HepG2 (cell line): ENCODE data around the gene MAP3K4. TPM values are rescaled to one million over a fixed set of nuclear protein-coding genes. Genes with fewer than 3 reads are reported as not detected.
A peak's percentile ranks its signal among the peaks of the same experiment; 100 is the strongest.

Source experiments
- ATF3 ChIP-seq: sonication (generic); formaldehyde crosslinking; IDR thresholded peaks from 2 replicates; pipeline ENCODE4 v1.4.0; 2020; ENCODE audit warnings: missing genetic modification reagents
- ATF7 ChIP-seq, 2 experiments: fragments of 450-650 bp in 1 of 2; sonication (generic) in 1 of 2; formaldehyde crosslinking in 1 of 2; IDR thresholded peaks; 2 replicates each; pipeline versions ENCODE4 v1.4.0 to v1.6.1; 2016 to 2020; ENCODE audit warnings: antibody characterized with exemption in 1 of 2, mild to moderate bottlenecking in 1 of 2, missing genetic modification reagents in 1 of 2
- FIP1L1 ChIP-seq: fragments of 200-400 bp; formaldehyde crosslinking; IDR thresholded peaks from 2 replicates; pipeline ENCODE4 v1.6.1; 2018; ENCODE audit warnings: low read depth, mild to moderate bottlenecking, low read length, moderate library complexity, borderline replicate concordance; ENCODE audit not compliant: insufficient read depth
- FOXO4 ChIP-seq: sonication (generic); formaldehyde crosslinking; conservative IDR thresholded peaks from 2 replicates; pipeline ENCODE4 v1.8.1; 2023; ENCODE audit warnings: missing genetic modification reagents
- PCBP1 ChIP-seq: fragments of 200-400 bp; formaldehyde crosslinking; IDR thresholded peaks from 2 replicates; pipeline ENCODE4 v1.6.1; 2017; ENCODE audit warnings: mild to moderate bottlenecking, low read depth, low read length, borderline replicate concordance
- RFX5 ChIP-seq: IDR thresholded peaks from 2 replicates; pipeline ENCODE4 v1.6.1; 2011; ENCODE audit warnings: low read depth, low read length, improper control_type of control experiment
- SRF ChIP-seq: IDR thresholded peaks from 2 replicates; pipeline ENCODE4 v1.6.1; 2011; ENCODE audit warnings: mild to moderate bottlenecking, low read depth, low read length, moderate library complexity
- THYN1 ChIP-seq: sonication (generic); formaldehyde crosslinking; IDR thresholded peaks from 2 replicates; pipeline ENCODE4 v1.8.1; 2023; ENCODE audit warnings: low read depth, mild to moderate bottlenecking, moderate library complexity, missing genetic modification reagents, borderline replicate concordance
- YEATS4 ChIP-seq: sonication (generic); formaldehyde crosslinking; IDR thresholded peaks from 2 replicates; pipeline ENCODE4 v1.4.0; 2020; ENCODE audit warnings: missing genetic modification reagents, borderline replicate concordance
- ZNF292 ChIP-seq: sonication (generic); formaldehyde crosslinking; IDR thresholded peaks from 2 replicates; pipeline ENCODE4 v1.8.1; 2022; ENCODE audit warnings: mild to moderate bottlenecking, low read depth, missing genetic modification reagents, borderline replicate concordance
- ZNF430 ChIP-seq: sonication (generic); formaldehyde crosslinking; IDR thresholded peaks from 2 replicates; pipeline ENCODE4 v1.9.0; 2021; ENCODE audit warnings: mild to moderate bottlenecking, missing genetic modification reagents
- ZNF639 ChIP-seq: conservative IDR thresholded peaks from 2 replicates; pipeline ENCODE4 v1.6.1; 2018; ENCODE audit warnings: missing genetic modification reagents
- ZNF720 ChIP-seq: sonication (generic); formaldehyde crosslinking; IDR thresholded peaks from 2 replicates; pipeline ENCODE4 v1.4.0; 2020; ENCODE audit warnings: missing genetic modification reagents
- ZNF775 ChIP-seq: sonication (generic); formaldehyde crosslinking; IDR thresholded peaks from 2 replicates; pipeline ENCODE4 v1.4.0; 2020; ENCODE audit warnings: missing genetic modification reagents, mild to moderate bottlenecking, moderate library complexity, borderline replicate concordance
- polyA plus RNA-seq, 8 experiments: library from polyadenylated mRNA; depleted of rRNA in 3 of 8; stranded (reverse) in 7 of 8; unstranded in 1 of 8; fragments of >200 nt; fragmentation: Illumina TruSeq in 4 of 8; extraction: Trizol in 4 of 8; gene quantifications; 2 replicates each; pipeline versions ENCODE4 v1.2.1 to v1.2.3, GENCODE V29; 2011 to 2016; ENCODE audit warnings: low read depth in 4 of 8, missing spikeins in 1 of 8, mixed read lengths in 1 of 8; ENCODE audit not compliant: insufficient read depth in 1 of 8
- total RNA-seq, 5 experiments: library from RNA; depleted of rRNA; stranded (reverse); fragments of >200 nt; fragmentation: Illumina TruSeq; extraction: Trizol; gene quantifications; 2 replicates each; pipeline ENCODE4 v1.2.3, GENCODE V29; 2016; ENCODE audit warnings: low read depth in 1 of 5
- TF ChIP-seq, protein P1 (sequence below): IDR thresholded peaks from 2 replicates; pipeline ENCODE4 v1.6.1; 2016; ENCODE audit warnings: low read depth, control low read depth
- TF ChIP-seq, protein P2 (sequence below): sonication (generic); formaldehyde crosslinking; IDR thresholded peaks from 2 replicates; pipeline ENCODE4 v1.4.0; 2020; ENCODE audit warnings: mild to moderate bottlenecking, missing genetic modification reagents, borderline replicate concordance

MAP3K4 gene
- total and polyA plus RNA-seq, 2 of the 13 experiments (the other 11 are each of a cell fraction or from before 2014, with no cell fraction given): 12.9 to 33.6 TPM

DNA sequence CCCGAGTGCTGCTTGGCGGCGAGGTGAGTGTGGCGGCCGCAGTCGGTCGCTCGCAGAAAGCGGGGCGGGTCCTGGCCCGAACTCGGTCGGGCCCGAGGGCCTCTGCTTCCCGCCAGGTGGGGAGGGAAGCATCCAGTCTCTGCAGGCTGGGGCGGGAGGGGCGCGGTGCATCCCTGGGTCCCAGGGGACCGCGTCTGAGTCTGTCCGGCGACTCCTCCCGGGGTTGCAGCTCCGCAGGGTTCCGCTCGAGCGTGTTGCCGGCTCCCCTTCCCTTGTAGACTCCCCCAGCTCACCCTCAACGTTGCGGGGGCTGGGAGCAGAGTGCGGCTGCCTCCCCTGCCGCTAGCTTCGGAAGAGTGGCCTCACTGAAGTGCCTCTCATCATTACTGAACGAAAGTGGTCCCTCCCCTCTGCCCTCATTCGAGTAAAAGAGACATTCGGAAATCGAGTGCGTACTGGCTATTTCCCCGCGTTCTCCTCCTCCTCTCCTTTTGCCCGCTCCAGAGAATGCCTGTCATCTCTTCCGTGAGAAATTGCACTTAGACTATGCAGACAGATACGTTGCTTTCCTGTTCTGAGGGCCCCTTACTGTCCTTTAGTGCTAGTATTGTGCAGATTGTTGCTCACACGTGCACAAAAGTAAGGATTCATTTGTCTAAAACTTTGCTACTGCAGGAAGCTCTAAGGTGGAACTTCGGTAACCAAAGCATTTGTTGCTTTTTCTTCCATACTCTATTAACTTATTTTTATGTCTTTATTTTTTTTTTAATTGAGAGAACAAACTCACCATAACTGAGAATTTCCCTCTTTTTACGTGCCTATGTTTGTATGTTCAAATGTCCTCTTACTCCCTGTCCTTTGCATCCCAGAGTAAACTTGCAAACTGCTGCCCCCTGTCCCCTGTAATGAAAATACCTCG, 751 bp downstream of the MAP3K4 start (continued):
- no peak for TF ChIP-seq ZNF775 (CRISPR knock-in tag)
- no peak for TF ChIP-seq ZNF639 (CRISPR knock-in tag)
- TF ChIP-seq ATF7 (IDR thresholded peaks at IDR 0.05): no peak
- TF ChIP-seq ATF7 (CRISPR knock-in tag; IDR thresholded peaks at IDR 0.05): peak; percentile 16; the same call in 1 of the 2 replicates
- TF ChIP-seq PCBP1: no peak
- TF ChIP-seq THYN1 (CRISPR knock-in tag): no peak
- no peak for TF ChIP-seq SRF
- TF ChIP-seq FOXO4: no peak
- TF ChIP-seq ZNF720 (CRISPR knock-in tag): no peak
- no peak; the same call in 1 of the 2 replicates for TF ChIP-seq ZNF430 (CRISPR knock-in tag)
- no peak for TF ChIP-seq FIP1L1
- TF ChIP-seq ATF3: no peak
- TF ChIP-seq RFX5: no peak
- TF ChIP-seq YEATS4 (CRISPR knock-in tag): no peak
- TF ChIP-seq, protein P1, sequence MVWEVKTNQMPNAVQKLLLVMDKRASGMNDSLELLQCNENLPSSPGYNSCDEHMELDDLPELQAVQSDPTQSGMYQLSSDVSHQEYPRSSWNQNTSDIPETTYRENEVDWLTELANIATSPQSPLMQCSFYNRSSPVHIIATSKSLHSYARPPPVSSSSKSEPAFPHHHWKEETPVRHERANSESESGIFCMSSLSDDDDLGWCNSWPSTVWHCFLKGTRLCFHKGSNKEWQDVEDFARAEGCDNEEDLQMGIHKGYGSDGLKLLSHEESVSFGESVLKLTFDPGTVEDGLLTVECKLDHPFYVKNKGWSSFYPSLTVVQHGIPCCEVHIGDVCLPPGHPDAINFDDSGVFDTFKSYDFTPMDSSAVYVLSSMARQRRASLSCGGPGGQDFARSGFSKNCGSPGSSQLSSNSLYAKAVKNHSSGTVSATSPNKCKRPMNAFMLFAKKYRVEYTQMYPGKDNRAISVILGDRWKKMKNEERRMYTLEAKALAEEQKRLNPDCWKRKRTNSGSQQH (CRISPR knock-in tag): no peak
- TF ChIP-seq, protein P2, sequence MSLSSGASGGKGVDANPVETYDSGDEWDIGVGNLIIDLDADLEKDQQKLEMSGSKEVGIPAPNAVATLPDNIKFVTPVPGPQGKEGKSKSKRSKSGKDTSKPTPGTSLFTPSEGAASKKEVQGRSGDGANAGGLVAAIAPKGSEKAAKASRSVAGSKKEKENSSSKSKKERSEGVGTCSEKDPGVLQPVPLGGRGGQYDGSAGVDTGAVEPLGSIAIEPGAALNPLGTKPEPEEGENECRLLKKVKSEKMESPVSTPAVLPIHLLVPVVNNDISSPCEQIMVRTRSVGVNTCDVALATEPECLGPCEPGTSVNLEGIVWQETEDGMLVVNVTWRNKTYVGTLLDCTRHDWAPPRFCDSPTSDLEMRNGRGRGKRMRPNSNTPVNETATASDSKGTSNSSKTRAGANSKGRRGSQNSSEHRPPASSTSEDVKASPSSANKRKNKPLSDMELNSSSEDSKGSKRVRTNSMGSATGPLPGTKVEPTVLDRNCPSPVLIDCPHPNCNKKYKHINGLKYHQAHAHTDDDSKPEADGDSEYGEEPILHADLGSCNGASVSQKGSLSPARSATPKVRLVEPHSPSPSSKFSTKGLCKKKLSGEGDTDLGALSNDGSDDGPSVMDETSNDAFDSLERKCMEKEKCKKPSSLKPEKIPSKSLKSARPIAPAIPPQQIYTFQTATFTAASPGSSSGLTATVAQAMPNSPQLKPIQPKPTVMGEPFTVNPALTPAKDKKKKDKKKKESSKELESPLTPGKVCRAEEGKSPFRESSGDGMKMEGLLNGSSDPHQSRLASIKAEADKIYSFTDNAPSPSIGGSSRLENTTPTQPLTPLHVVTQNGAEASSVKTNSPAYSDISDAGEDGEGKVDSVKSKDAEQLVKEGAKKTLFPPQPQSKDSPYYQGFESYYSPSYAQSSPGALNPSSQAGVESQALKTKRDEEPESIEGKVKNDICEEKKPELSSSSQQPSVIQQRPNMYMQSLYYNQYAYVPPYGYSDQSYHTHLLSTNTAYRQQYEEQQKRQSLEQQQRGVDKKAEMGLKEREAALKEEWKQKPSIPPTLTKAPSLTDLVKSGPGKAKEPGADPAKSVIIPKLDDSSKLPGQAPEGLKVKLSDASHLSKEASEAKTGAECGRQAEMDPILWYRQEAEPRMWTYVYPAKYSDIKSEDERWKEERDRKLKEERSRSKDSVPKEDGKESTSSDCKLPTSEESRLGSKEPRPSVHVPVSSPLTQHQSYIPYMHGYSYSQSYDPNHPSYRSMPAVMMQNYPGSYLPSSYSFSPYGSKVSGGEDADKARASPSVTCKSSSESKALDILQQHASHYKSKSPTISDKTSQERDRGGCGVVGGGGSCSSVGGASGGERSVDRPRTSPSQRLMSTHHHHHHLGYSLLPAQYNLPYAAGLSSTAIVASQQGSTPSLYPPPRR (CRISPR knock-in tag): peak; percentile 53; the same call in 1 of the 2 replicates
- peak; percentile 23; the same call in 1 of the 2 replicates for TF ChIP-seq ZNF292 (CRISPR knock-in tag)
